ENCODE data around the gene GOLGA3. TPM values are rescaled to one million over a fixed set of nuclear protein-coding genes. Genes with fewer than 3 reads are reported as not detected.
"Not testable (repeated sequence)": the region's sequence is repeated elsewhere in the genome, so short reads cannot be mapped to it uniquely, and the experiment has no call there.

The GOLGA3 gene
- total and polyA plus RNA-seq, 2 donors (not counting 1 experiment from before 2014, with no cell fraction given): 32.7 to 66.0 TPM

GRCh38 chr12:132754160-132754932 is 74.3 kb downstream of the GOLGA3 start:
- Histone ChIP-seq H3K27me3 (replicated peaks in 1 of 4; ENCODE audit: control extremely low read depth in 1 of 4, control insufficient read depth in 3 of 4, insufficient read depth in 4 of 4, low read length in 3 of 4) (no peaks in the 10 kb centered on the region), H3K4me1 (ENCODE audit: control insufficient read depth in 2 of 2, insufficient read depth in 2 of 2, low read length in 2 of 2) (no peaks in the 10 kb centered on the region), H3K4me2 (replicated peaks; ENCODE audit: low read depth, low read length, poor library complexity, severe bottlenecking) (no peak overlapping the region), H2AFZ (ENCODE audit: insufficient read depth, low read depth, low read length, poor library complexity, severe bottlenecking) (no peak overlapping the region), H3K4me3 (ENCODE audit: control extremely low read depth in 1 of 5, extremely low read depth in 1 of 5, insufficient read depth in 1 of 5, low read depth in 2 of 5, low read length in 4 of 5) (no peak overlapping the region), H3K79me2 (ENCODE audit: control insufficient read depth, insufficient read depth, low read length) (peaks cover 95% of the 10 kb centered on the region), H3K9me3 (ENCODE audit: control extremely low read depth in 1 of 3, control insufficient read depth in 2 of 3, insufficient read depth in 1 of 3, low read length in 2 of 3) (no peaks in the 10 kb centered on the region), H3K27ac (ENCODE audit: low read length in 2 of 2) (no peak overlapping the region), H3K36me3 (replicated peaks in 1 of 2; ENCODE audit: control extremely low read depth in 1 of 2, control insufficient read depth in 1 of 2, extremely low read depth in 1 of 2, insufficient read depth in 2 of 2, low read length in 1 of 2) (peaks cover 3 to 50% of the 10 kb centered on the region in 2 experiments), H4K20me1 (ENCODE audit: control insufficient read depth, insufficient read depth, low read length, poor library complexity, severe bottlenecking) (peaks cover 70% of the 10 kb centered on the region), H3K9ac (ENCODE audit: low read length) (no peak overlapping the region)
- Mint-ChIP-seq H3K4me1 (peaks cover 10% of the 10 kb centered on the region), H3K9me3 (ENCODE audit: insufficient read depth) (no peaks in the 10 kb centered on the region), H3K4me3 (no peak overlapping the region), H3K27me3 (no peaks in the 10 kb centered on the region), H3K27ac (no peak overlapping the region)
- WGBS (ENCODE audit: insufficient coverage): 97% methylated on average over 9 of the region's 14 CpGs
- DNase-seq (no peak), ATAC-seq (ENCODE audit: low read depth) (peak; percentile 36)
- CTCF ChIA-PET: interaction anchor here (1.0 kb wide), 1 partner anchor 150 kb away, joined by 3 read pairs; no protein-coding TSS in a partner anchor
- POLR2A ChIA-PET: no interaction called here
- TF ChIP-seq, protein P1, sequence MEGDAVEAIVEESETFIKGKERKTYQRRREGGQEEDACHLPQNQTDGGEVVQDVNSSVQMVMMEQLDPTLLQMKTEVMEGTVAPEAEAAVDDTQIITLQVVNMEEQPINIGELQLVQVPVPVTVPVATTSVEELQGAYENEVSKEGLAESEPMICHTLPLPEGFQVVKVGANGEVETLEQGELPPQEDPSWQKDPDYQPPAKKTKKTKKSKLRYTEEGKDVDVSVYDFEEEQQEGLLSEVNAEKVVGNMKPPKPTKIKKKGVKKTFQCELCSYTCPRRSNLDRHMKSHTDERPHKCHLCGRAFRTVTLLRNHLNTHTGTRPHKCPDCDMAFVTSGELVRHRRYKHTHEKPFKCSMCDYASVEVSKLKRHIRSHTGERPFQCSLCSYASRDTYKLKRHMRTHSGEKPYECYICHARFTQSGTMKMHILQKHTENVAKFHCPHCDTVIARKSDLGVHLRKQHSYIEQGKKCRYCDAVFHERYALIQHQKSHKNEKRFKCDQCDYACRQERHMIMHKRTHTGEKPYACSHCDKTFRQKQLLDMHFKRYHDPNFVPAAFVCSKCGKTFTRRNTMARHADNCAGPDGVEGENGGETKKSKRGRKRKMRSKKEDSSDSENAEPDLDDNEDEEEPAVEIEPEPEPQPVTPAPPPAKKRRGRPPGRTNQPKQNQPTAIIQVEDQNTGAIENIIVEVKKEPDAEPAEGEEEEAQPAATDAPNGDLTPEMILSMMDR (IDR thresholded peaks at IDR 0.05): no peak
- TF ChIP-seq EZH2 (IDR thresholded peaks at IDR 0.05; ENCODE audit: borderline replicate concordance, insufficient read depth, low read depth, low read length, poor library complexity, severe bottlenecking): no peak
- intact Hi-C loops (cut with micrococcal nuclease): no loop called here

GRCh38 chr12:132753670-132754069 is 75.0 kb downstream of the GOLGA3 start:
- H3K9ac ChIP-seq (ENCODE audit: low read length); H3K4me2 ChIP-seq (replicated peaks; ENCODE audit: low read depth, low read length, poor library complexity, severe bottlenecking); intact Hi-C loops (cut with micrococcal nuclease); ATAC-seq (ENCODE audit: low read depth); H3K27ac Mint-ChIP-seq; H3K9me3 Mint-ChIP-seq (ENCODE audit: insufficient read depth); H3K27ac ChIP-seq (ENCODE audit: low read length in 2 of 2); CTCF ChIA-PET; H2AFZ ChIP-seq (ENCODE audit: insufficient read depth, low read depth, low read length, poor library complexity, severe bottlenecking); H3K4me1 Mint-ChIP-seq; H3K4me3 Mint-ChIP-seq; POLR2A ChIA-PET; H3K4me1 ChIP-seq (ENCODE audit: control insufficient read depth in 2 of 2, insufficient read depth in 2 of 2, low read length in 2 of 2); H3K9me3 ChIP-seq (ENCODE audit: control extremely low read depth in 1 of 3, control insufficient read depth in 2 of 3, insufficient read depth in 1 of 3, low read length in 2 of 3); H3K27me3 Mint-ChIP-seq; H3K4me3 ChIP-seq (ENCODE audit: control extremely low read depth in 1 of 5, extremely low read depth in 1 of 5, insufficient read depth in 1 of 5, low read depth in 2 of 5, low read length in 4 of 5); H3K27me3 ChIP-seq (replicated peaks in 1 of 4; ENCODE audit: control extremely low read depth in 1 of 4, control insufficient read depth in 3 of 4, insufficient read depth in 4 of 4, low read length in 3 of 4): not testable (repeated sequence)
- peaks cover 94% of the 10 kb centered on the region for H3K79me2 ChIP-seq (ENCODE audit: control insufficient read depth, insufficient read depth, low read length)
- DNase-seq: peak; percentile 40
- H3K36me3 ChIP-seq (replicated peaks in 1 of 2; ENCODE audit: control extremely low read depth in 1 of 2, control insufficient read depth in 1 of 2, extremely low read depth in 1 of 2, insufficient read depth in 2 of 2, low read length in 1 of 2): peaks cover 3 to 57% of the 10 kb centered on the region in 2 experiments
- H4K20me1 ChIP-seq (ENCODE audit: control insufficient read depth, insufficient read depth, low read length, poor library complexity, severe bottlenecking): peaks cover 63% of the 10 kb centered on the region
- 91% methylated on average over 3 of the region's 7 CpGs for WGBS (ENCODE audit: insufficient coverage)

All from B cell (primary cell).